ENCODE results near the gene TTC24. TPM values are rescaled to one million over a fixed set of nuclear protein-coding genes. Genes with fewer than 3 reads are reported as not detected.

The TTC24 gene
- polyA plus RNA-seq, 3 donors, result 0.14 to 0.31 TPM; not detected in 1

GRCh38 chr1:156584813-156585212, 5.3 kb downstream of the TTC24 start:
- H2AFZ ChIP-seq (ENCODE audit: insufficient read depth, low read depth, low read length, poor library complexity, severe bottlenecking), result no peak overlapping the region

GRCh38 chr1:156586323-156586722, 6.8 kb downstream of the TTC24 start:
- no peaks in the 10 kb centered on the region for H3K27me3 ChIP-seq (ENCODE audit: control insufficient read depth in 2 of 2, insufficient read depth in 2 of 2, low read length in 2 of 2)
- no peak for TF ChIP-seq CTCF (IDR thresholded peaks at IDR 0.05)
- no peak overlapping the region for H3K4me2 ChIP-seq (replicated peaks; ENCODE audit: extremely low read depth, low read length, poor library complexity, severe bottlenecking)
- Mint-ChIP-seq H3K27me3 (ENCODE audit: low read depth in 3 of 3) (peaks cover 0 to 3% (median 2%) of the 10 kb centered on the region in 3 donors), H3K9me3 (no peaks in the 10 kb centered on the region), H3K27ac (no peak overlapping the region), H3K4me3 (no peak overlapping the region), H3K4me1 (peaks cover 30% of the 10 kb centered on the region), H3K36me3 (no peaks in the 10 kb centered on the region)
- no peak overlapping the region for H3K27ac ChIP-seq (ENCODE audit: low read depth in 1 of 2, low read length in 2 of 2)
- H4K20me1 ChIP-seq (ENCODE audit: insufficient read depth, low read length), result no peaks in the 10 kb centered on the region
- DNase-seq, result no peak
- H3K36me3 ChIP-seq (replicated peaks in 1 of 2; ENCODE audit: control insufficient read depth in 1 of 2, insufficient read depth in 2 of 2, low read length in 2 of 2), result no peaks in the 10 kb centered on the region
- no peaks in the 10 kb centered on the region for H3K9me3 ChIP-seq (replicated peaks in 1 of 2; ENCODE audit: control insufficient read depth in 1 of 2, insufficient read depth in 1 of 2, low read length in 2 of 2)
- H2AFZ ChIP-seq (ENCODE audit: insufficient read depth, low read depth, low read length, poor library complexity, severe bottlenecking), result no peak overlapping the region
- 60% methylated on average over 3 of the region's 4 CpGs for WGBS (ENCODE audit: insufficient coverage)
- no peak overlapping the region for H3K9ac ChIP-seq (ENCODE audit: insufficient read depth, low read length, poor library complexity, severe bottlenecking)
- no peak overlapping the region for H3K4me3 ChIP-seq (replicated peaks in 1 of 3; ENCODE audit: low read depth in 2 of 3, low read length in 3 of 3)
- intact Hi-C loops (cut with micrococcal nuclease), result loop anchor here in 1 of 2 donors (2.0 kb wide), 1 partner anchor 22 kb away; no protein-coding TSS in a partner anchor
- H3K4me1 ChIP-seq (ENCODE audit: control insufficient read depth in 1 of 2, insufficient read depth in 2 of 2, low read length in 2 of 2), result peaks cover 23 to 27% of the 10 kb centered on the region in 2 donors
- no peaks in the 10 kb centered on the region for H3K79me2 ChIP-seq (ENCODE audit: insufficient read depth, low read length)

More at GRCh38 chr1:156584813-156585212, 5.3 kb downstream of the TTC24 start:
- H3K9me3 ChIP-seq (replicated peaks in 1 of 2; ENCODE audit: control insufficient read depth in 1 of 2, insufficient read depth in 1 of 2, low read length in 2 of 2), result no peaks in the 10 kb centered on the region
- no peaks in the 10 kb centered on the region for H3K36me3 Mint-ChIP-seq
- 93% methylated on average over 8 of the region's 11 CpGs for WGBS (ENCODE audit: insufficient coverage)
- H4K20me1 ChIP-seq (ENCODE audit: insufficient read depth, low read length), result no peaks in the 10 kb centered on the region
- H3K4me3 Mint-ChIP-seq, result no peak overlapping the region
- H3K9ac ChIP-seq (ENCODE audit: insufficient read depth, low read length, poor library complexity, severe bottlenecking), result no peak overlapping the region
- no peaks in the 10 kb centered on the region for H3K27me3 ChIP-seq (ENCODE audit: control insufficient read depth in 2 of 2, insufficient read depth in 2 of 2, low read length in 2 of 2)
- intact Hi-C loops (cut with micrococcal nuclease), result loop anchor here in 1 of 2 donors (2.0 to 5.0 kb wide), 2 partner anchors 24 to 43 kb away; no protein-coding TSS in a partner anchor
- peaks cover 28% of the 10 kb centered on the region for H3K4me1 Mint-ChIP-seq
- peaks cover 16 to 20% of the 10 kb centered on the region in 2 donors for H3K4me1 ChIP-seq (ENCODE audit: control insufficient read depth in 1 of 2, insufficient read depth in 2 of 2, low read length in 2 of 2)
- no peak overlapping the region for H3K27ac ChIP-seq (ENCODE audit: low read depth in 1 of 2, low read length in 2 of 2)
- H3K4me3 ChIP-seq (replicated peaks in 1 of 3; ENCODE audit: low read depth in 2 of 3, low read length in 3 of 3), result no peak overlapping the region
- H3K4me2 ChIP-seq (replicated peaks; ENCODE audit: extremely low read depth, low read length, poor library complexity, severe bottlenecking), result no peak overlapping the region
- DNase-seq, result no peak
- H3K27me3 Mint-ChIP-seq (ENCODE audit: low read depth in 3 of 3), result peaks cover 0 to 3% (median 2%) of the 10 kb centered on the region in 3 donors
- no peaks in the 10 kb centered on the region for H3K36me3 ChIP-seq (replicated peaks in 1 of 2; ENCODE audit: control insufficient read depth in 1 of 2, insufficient read depth in 2 of 2, low read length in 2 of 2)
- H3K9me3 Mint-ChIP-seq, result no peaks in the 10 kb centered on the region
- peak overlapping the region in 1 of 7 donors; percentile 16 for H3K27ac Mint-ChIP-seq
- TF ChIP-seq CTCF (IDR thresholded peaks at IDR 0.05), result no peak
- no peaks in the 10 kb centered on the region for H3K79me2 ChIP-seq (ENCODE audit: insufficient read depth, low read length)
